Testis (tissue), 2 donors: ENCODE results near the gene SUCLG2.

Source experiments
- POLR2A ChIP-seq: fragments of 450-650 bp; IDR thresholded peaks from one replicate; pipeline ENCODE4 v1.6.1; 2017; ENCODE audit warnings: antibody characterized with exemption, mild to moderate bottlenecking, moderate library complexity
- TF ChIP-seq, protein P1 (sequence below), 3 experiments: fragments of 450-650 bp in 2 of 3; fragments of 200-600 bp in 1 of 3; sonication (generic) in 1 of 3; IDR thresholded peaks; one replicate each; pipeline ENCODE4 v1.5.1; 2016 to 2019; ENCODE audit warnings: antibody characterized with exemption in 3 of 3, mild to moderate bottlenecking in 2 of 3, moderate library complexity in 1 of 3

DNA sequence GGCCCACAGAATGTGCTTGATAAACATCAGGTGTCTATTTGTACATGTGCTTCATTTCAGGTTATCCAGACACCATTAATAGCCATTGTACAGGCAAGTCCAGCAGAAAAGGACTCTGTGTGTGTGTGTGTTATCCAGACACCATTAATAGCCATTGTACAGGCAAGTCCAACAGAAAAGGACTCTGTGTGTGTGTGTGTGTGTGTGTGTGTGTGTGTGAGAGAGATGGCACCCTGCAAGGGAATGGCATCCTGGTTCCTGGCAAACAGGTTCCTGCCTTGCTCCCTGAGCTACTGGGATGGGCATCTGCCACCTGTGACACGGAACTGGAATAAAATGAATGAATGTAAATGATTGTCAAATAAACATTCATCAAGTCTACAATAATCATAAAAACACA is 11.7 kb downstream of the SUCLG2 start:
- no peak for TF ChIP-seq POLR2A
- TF ChIP-seq, protein P1, sequence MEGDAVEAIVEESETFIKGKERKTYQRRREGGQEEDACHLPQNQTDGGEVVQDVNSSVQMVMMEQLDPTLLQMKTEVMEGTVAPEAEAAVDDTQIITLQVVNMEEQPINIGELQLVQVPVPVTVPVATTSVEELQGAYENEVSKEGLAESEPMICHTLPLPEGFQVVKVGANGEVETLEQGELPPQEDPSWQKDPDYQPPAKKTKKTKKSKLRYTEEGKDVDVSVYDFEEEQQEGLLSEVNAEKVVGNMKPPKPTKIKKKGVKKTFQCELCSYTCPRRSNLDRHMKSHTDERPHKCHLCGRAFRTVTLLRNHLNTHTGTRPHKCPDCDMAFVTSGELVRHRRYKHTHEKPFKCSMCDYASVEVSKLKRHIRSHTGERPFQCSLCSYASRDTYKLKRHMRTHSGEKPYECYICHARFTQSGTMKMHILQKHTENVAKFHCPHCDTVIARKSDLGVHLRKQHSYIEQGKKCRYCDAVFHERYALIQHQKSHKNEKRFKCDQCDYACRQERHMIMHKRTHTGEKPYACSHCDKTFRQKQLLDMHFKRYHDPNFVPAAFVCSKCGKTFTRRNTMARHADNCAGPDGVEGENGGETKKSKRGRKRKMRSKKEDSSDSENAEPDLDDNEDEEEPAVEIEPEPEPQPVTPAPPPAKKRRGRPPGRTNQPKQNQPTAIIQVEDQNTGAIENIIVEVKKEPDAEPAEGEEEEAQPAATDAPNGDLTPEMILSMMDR (IDR thresholded peaks at IDR 0.05) = no peak
